Measurements from ENCODE around the gene PRKCZ. TPM values are rescaled to one million over a fixed set of nuclear protein-coding genes. Genes with fewer than 3 reads are reported as not detected.

PRKCZ gene
- total RNA-seq, 1 donor from 2014 or later, result 17.9 TPM

DNA sequence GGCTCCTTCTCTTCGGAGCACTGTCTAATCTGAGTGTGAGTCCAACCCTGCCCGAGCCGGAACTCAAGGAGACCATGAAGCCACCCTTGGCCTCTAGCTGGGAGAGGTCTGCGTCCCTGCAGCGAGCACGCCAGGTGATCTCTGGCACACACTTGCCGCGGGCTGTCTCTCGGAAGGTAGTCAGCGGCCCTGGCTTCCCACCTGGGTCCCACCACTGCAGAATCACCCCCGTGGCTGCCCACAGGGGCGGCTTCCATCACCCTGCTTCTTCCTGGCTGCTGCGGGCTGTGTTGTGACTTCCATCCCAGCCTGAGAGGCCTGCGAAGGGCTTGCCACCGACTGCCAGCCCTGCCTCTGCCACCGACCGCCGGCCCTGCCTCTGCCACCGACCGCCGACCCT, 127.3 kb downstream of the PRKCZ start:
- Histone ChIP-seq H3K4me3 (no peak overlapping the region), H3K27me3 (no peaks in the 10 kb centered on the region), H3K9me3 (no peaks in the 10 kb centered on the region), H3K4me1 (peaks cover 13% of the 10 kb centered on the region), H3K27ac (no peak overlapping the region), H3K36me3 (no peaks in the 10 kb centered on the region)
- TF ChIP-seq, protein P1, sequence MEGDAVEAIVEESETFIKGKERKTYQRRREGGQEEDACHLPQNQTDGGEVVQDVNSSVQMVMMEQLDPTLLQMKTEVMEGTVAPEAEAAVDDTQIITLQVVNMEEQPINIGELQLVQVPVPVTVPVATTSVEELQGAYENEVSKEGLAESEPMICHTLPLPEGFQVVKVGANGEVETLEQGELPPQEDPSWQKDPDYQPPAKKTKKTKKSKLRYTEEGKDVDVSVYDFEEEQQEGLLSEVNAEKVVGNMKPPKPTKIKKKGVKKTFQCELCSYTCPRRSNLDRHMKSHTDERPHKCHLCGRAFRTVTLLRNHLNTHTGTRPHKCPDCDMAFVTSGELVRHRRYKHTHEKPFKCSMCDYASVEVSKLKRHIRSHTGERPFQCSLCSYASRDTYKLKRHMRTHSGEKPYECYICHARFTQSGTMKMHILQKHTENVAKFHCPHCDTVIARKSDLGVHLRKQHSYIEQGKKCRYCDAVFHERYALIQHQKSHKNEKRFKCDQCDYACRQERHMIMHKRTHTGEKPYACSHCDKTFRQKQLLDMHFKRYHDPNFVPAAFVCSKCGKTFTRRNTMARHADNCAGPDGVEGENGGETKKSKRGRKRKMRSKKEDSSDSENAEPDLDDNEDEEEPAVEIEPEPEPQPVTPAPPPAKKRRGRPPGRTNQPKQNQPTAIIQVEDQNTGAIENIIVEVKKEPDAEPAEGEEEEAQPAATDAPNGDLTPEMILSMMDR (IDR thresholded peaks at IDR 0.05), result no peak
- no peak for TF ChIP-seq POLR2A (IDR thresholded peaks at IDR 0.05)
- TF ChIP-seq POLR2AphosphoS5 (IDR thresholded peaks at IDR 0.05; ENCODE audit: insufficient read depth in 1 of 2, low read depth in 1 of 2), result no peak
- intact Hi-C loops (cut with DNase I), result no loop called here
- no peak for DNase-seq (ENCODE audit: extremely low spot score in 2 of 2)

GRCh38 chr1:2177946-2178538, 127.8 kb downstream of the PRKCZ start:
- intact Hi-C loops (cut with DNase I), result no loop called here
- H3K27me3 ChIP-seq, result no peaks in the 10 kb centered on the region
- no peak for DNase-seq (ENCODE audit: extremely low spot score in 2 of 2)
- no peak overlapping the region for H3K27ac ChIP-seq
- H3K9me3 ChIP-seq, result no peaks in the 10 kb centered on the region
- peaks cover 13% of the 10 kb centered on the region for H3K4me1 ChIP-seq
- H3K36me3 ChIP-seq, result no peaks in the 10 kb centered on the region
- TF ChIP-seq POLR2A (IDR thresholded peaks at IDR 0.05) (no peak), POLR2AphosphoS5 (IDR thresholded peaks at IDR 0.05; ENCODE audit: insufficient read depth in 1 of 2, low read depth in 1 of 2) (no peak)
- TF ChIP-seq, protein P1 (IDR thresholded peaks at IDR 0.05), result no peak
- no peak overlapping the region for H3K4me3 ChIP-seq

- intact Hi-C loops (cut with DNase I), result no loop called here
These were observed 128.7 kb downstream of the PRKCZ start for GRCh38 chr1:2178875-2179274.

GRCh38 chr1:2179283-2180013, 129.2 kb downstream of the PRKCZ start:
- H3K27ac ChIP-seq, result no peak overlapping the region
- H3K4me1 ChIP-seq, result peaks cover 6% of the 10 kb centered on the region
- H3K4me3 ChIP-seq, result no peak overlapping the region
- no peaks in the 10 kb centered on the region for H3K9me3 ChIP-seq
- H3K36me3 ChIP-seq, result no peaks in the 10 kb centered on the region
- intact Hi-C loops (cut with DNase I), result no loop called here
- H3K27me3 ChIP-seq, result no peaks in the 10 kb centered on the region
- TF ChIP-seq POLR2A (IDR thresholded peaks at IDR 0.05) (no peak), POLR2AphosphoS5 (IDR thresholded peaks at IDR 0.05; ENCODE audit: insufficient read depth in 1 of 2, low read depth in 1 of 2) (no peak)
- TF ChIP-seq, protein P1 (IDR thresholded peaks at IDR 0.05), result no peak
- DNase-seq (ENCODE audit: extremely low spot score in 2 of 2), result no peak

More at GRCh38 chr1:2178875-2179274, 128.7 kb downstream of the PRKCZ start:
- Histone ChIP-seq H3K4me1 (peaks cover 12% of the 10 kb centered on the region), H3K9me3 (no peaks in the 10 kb centered on the region), H3K27me3 (no peaks in the 10 kb centered on the region), H3K27ac (no peak overlapping the region), H3K36me3 (no peaks in the 10 kb centered on the region), H3K4me3 (no peak overlapping the region)
- TF ChIP-seq POLR2A (IDR thresholded peaks at IDR 0.05) (no peak), POLR2AphosphoS5 (IDR thresholded peaks at IDR 0.05; ENCODE audit: insufficient read depth in 1 of 2, low read depth in 1 of 2) (no peak)
- TF ChIP-seq, protein P1 (IDR thresholded peaks at IDR 0.05), result no peak
- no peak for DNase-seq (ENCODE audit: extremely low spot score in 2 of 2)

All from vagina (tissue), 2 donors.